K562 (cell line): ENCODE data around the gene NASP. TPM values are rescaled to one million over a fixed set of nuclear protein-coding genes. Genes with fewer than 3 reads are reported as not detected.
A peak's percentile ranks its signal among the peaks of the same experiment; 100 is the strongest.

Source experiments
- AFF4 ChIP-seq: sonication (generic); formaldehyde crosslinking; IDR thresholded peaks from 2 replicates; pipeline ENCODE4 v1.8.0; 2023; ENCODE audit warnings: mild to moderate bottlenecking, missing genetic modification reagents
- ARHGAP35 ChIP-seq: fragments of 450-650 bp; IDR thresholded peaks from 2 replicates; pipeline ENCODE4 v1.6.1; 2018; ENCODE audit not compliant: partially characterized antibody
- FIP1L1 ChIP-seq: fragments of 200-400 bp; formaldehyde crosslinking; IDR thresholded peaks from 2 replicates; pipeline ENCODE4 v1.6.1; 2018; ENCODE audit warnings: mild to moderate bottlenecking, low read depth, low read length; ENCODE audit not compliant: poor library complexity, severe bottlenecking
- FOXK2 ChIP-seq, 2 experiments: fragments of 450-650 bp; IDR thresholded peaks in 1 of 2; conservative IDR thresholded peaks in 1 of 2; 2 replicates each; pipeline ENCODE4 v1.6.1; 2016; ENCODE audit warnings: low read depth in 2 of 2, mild to moderate bottlenecking in 1 of 2
- GATAD2A ChIP-seq: fragments of 450-650 bp; IDR thresholded peaks from 2 replicates; pipeline ENCODE4 v1.6.1; 2017
- HDAC8 ChIP-seq: fragments of 450-650 bp; IDR thresholded peaks from 2 replicates; pipeline ENCODE4 v1.6.1; 2016; ENCODE audit warnings: mild to moderate bottlenecking, missing genetic modification characterization, moderate library complexity, missing compliant biosample characterization
- HNRNPLL ChIP-seq: fragments of 200-400 bp; formaldehyde crosslinking; IDR thresholded peaks from 2 replicates; pipeline ENCODE4 v1.6.1; 2017; ENCODE audit warnings: low read length, low read depth, mild to moderate bottlenecking; ENCODE audit not compliant: poor library complexity, severe bottlenecking
- KLF1 ChIP-seq: fragments of 450-650 bp; IDR thresholded peaks from 2 replicates; pipeline ENCODE4 v1.6.1; 2016; ENCODE audit warnings: missing genetic modification characterization, missing compliant biosample characterization
- MBD2 ChIP-seq: sonication (generic); IDR thresholded peaks from 2 replicates; pipeline ENCODE4 v1.6.1; 2016; ENCODE audit warnings: low read depth, borderline replicate concordance
- MEF2D ChIP-seq: conservative IDR thresholded peaks from 2 replicates; pipeline ENCODE4 v1.6.1; 2016; ENCODE audit warnings: low read depth, missing genetic modification characterization, missing compliant biosample characterization
- NFRKB ChIP-seq: fragments of 450-650 bp; IDR thresholded peaks from 2 replicates; pipeline ENCODE4 v1.6.1; 2016; ENCODE audit warnings: low read depth
- SMAD3 ChIP-seq: fragments of 450-650 bp; formaldehyde crosslinking; conservative IDR thresholded peaks from 2 replicates; pipeline ENCODE4 v1.4.0; 2020; ENCODE audit warnings: mild to moderate bottlenecking
- ZBTB33 ChIP-seq: sonication (generic); formaldehyde crosslinking; IDR thresholded peaks from 2 replicates; pipeline ENCODE4 v1.8.1; 2023; ENCODE audit warnings: mild to moderate bottlenecking, missing genetic modification reagents
- ZHX1 ChIP-seq: fragments of 150-350 bp; conservative IDR thresholded peaks from 2 replicates; pipeline ENCODE4 v1.6.1; 2014; ENCODE audit warnings: low read length
- ZNF184 ChIP-seq: sonication (generic); formaldehyde crosslinking; IDR thresholded peaks from 2 replicates; pipeline ENCODE4 v1.5.0; 2020; ENCODE audit warnings: missing genetic modification reagents
- ZNF212 ChIP-seq: fragments of 450-650 bp; formaldehyde crosslinking; IDR thresholded peaks from 2 replicates; pipeline ENCODE4 v1.4.0; 2020; ENCODE audit warnings: mild to moderate bottlenecking
- ZNF263 ChIP-seq: sonication (generic); formaldehyde crosslinking; IDR thresholded peaks from 2 replicates; pipeline ENCODE4 v1.8.0; 2022; ENCODE audit warnings: mild to moderate bottlenecking, missing genetic modification reagents, borderline replicate concordance
- ZNF41 ChIP-seq: fragments of 250-450 bp; sonication (Bioruptor Pico); conservative IDR thresholded peaks from 2 replicates; pipeline ENCODE4 v1.4.0; 2020; ENCODE audit warnings: mild to moderate bottlenecking
- ZNF76 ChIP-seq: fragments of 250-450 bp; sonication (Bioruptor Pico); IDR thresholded peaks from 2 replicates; pipeline ENCODE4 v1.4.0; 2020; ENCODE audit warnings: mild to moderate bottlenecking, moderate library complexity, borderline replicate concordance
- polyA plus RNA-seq, 8 experiments: library from polyadenylated mRNA; depleted of rRNA in 4 of 8; stranded (reverse) in 5 of 8; unstranded in 3 of 8; fragments of >200 nt; fragmentation: Nextera tagmentation in 2 of 8; fragmentation: Illumina TruSeq in 1 of 8; extraction: Ambion mirVana in 2 of 8; extraction: Trizol in 1 of 8; gene quantifications; 2 replicates each; pipeline versions ENCODE4 v1.2.1 to v1.2.3, GENCODE V29; 2011 to 2014; ENCODE audit warnings: inconsistent platforms in 1 of 8, missing spikeins in 1 of 8
- total RNA-seq, 7 experiments: library from RNA; depleted of rRNA in 6 of 7; stranded (reverse); fragments of >200 nt in 6 of 7; fragmentation: Illumina TruSeq in 2 of 7; extraction: Trizol in 2 of 7; gene quantifications; 2 replicates each; pipeline versions ENCODE4 v1.2.1 to v1.2.3, GENCODE V29; 2011 to 2021; ENCODE audit warnings: low replicate concordance in 1 of 7

The NASP gene
- total and polyA plus RNA-seq, 9 of the 15 experiments (the other 6 are each of a cell fraction or from before 2014, with no cell fraction given) = 199 to 578 (median 419) TPM

- no peak for TF ChIP-seq GATAD2A
- peak; percentile 90 for TF ChIP-seq NFRKB
- TF ChIP-seq ZNF184 (CRISPR knock-in tag) = no peak
- TF ChIP-seq ZNF76 = no peak
- peak; percentile 87 for TF ChIP-seq MBD2
- no peak for TF ChIP-seq ZNF212 (CRISPR knock-in tag)
- peak; percentile 90; the same call in 1 of the 2 replicates for TF ChIP-seq AFF4 (CRISPR knock-in tag)
- TF ChIP-seq ARHGAP35 = no peak
- TF ChIP-seq ZNF41 (CRISPR knock-in tag) = peak; percentile 6; the same call in 1 of the 2 replicates
- peak; percentile 70 for TF ChIP-seq ZNF263
- TF ChIP-seq FOXK2 (conservative IDR thresholded peaks at IDR 0.05 in 1 of 2, IDR thresholded peaks at IDR 0.05 in 1 of 2; ENCODE audit: low read depth in 2 of 2) = peak; percentile 63 to 95; a peak in 3 of 4 replicates
- TF ChIP-seq KLF1 = 0 out of 2 replicates have a peak, but pooled peaks have one; percentile 63
- peak; percentile 86 for TF ChIP-seq SMAD3 (CRISPR knock-in tag)
- peak; percentile 28 for TF ChIP-seq HNRNPLL
- TF ChIP-seq ZHX1 = no peak
- TF ChIP-seq FIP1L1 = peak; percentile 42
- TF ChIP-seq ZBTB33 (CRISPR knock-in tag) = peak; percentile 75
- peak; percentile 91; the same call in 1 of the 2 replicates for TF ChIP-seq HDAC8 (tag)
- peak; percentile 83 for TF ChIP-seq MEF2D (tag)
Measured at GRCh38 chr1:45550401-45551351, 33.2 kb upstream of the NASP start, which contains the start of gene AKR1A1 (continued).
